Hepatocyte (in vitro differentiated cells): ENCODE data around the gene ABCB1. TPM values are rescaled to one million over a fixed set of nuclear protein-coding genes. Genes with fewer than 3 reads are reported as not detected.
"Not testable (repeated sequence)": the region's sequence is repeated elsewhere in the genome, so short reads cannot be mapped to it uniquely, and the experiment has no call there.

Experiments
- DNase-seq: peaks from one replicate; pipeline ENCODE4 v3.0.0-alpha.2; 2016; ENCODE audit warnings: low spot score
- H2AFZ ChIP-seq: fragments of 200-600 bp; sonication (generic); 2 replicates; pipeline ENCODE4 v1.6.0; 2016; ENCODE audit warnings: antibody characterized with exemption, mild to moderate bottlenecking
- H3K27ac ChIP-seq: fragments of 200-600 bp; sonication (generic); 2 replicates; pipeline ENCODE4 v1.5.1; 2016; ENCODE audit warnings: mild to moderate bottlenecking
- H3K27me3 ChIP-seq: fragments of 200-600 bp; sonication (generic); 2 replicates; pipeline ENCODE4 v1.6.1; 2016
- H3K36me3 ChIP-seq: fragments of 200-600 bp; sonication (generic); replicated peaks from 2 replicates; pipeline ENCODE4 v1.5.1; 2016; ENCODE audit warnings: low read depth; ENCODE audit not compliant: insufficient read depth
- H3K4me1 ChIP-seq: fragments of 200-600 bp; sonication (generic); 2 replicates; pipeline ENCODE4 v1.5.1; 2016; ENCODE audit warnings: mild to moderate bottlenecking, moderate library complexity; ENCODE audit not compliant: insufficient read depth
- H3K4me2 ChIP-seq: fragments of 200-600 bp; sonication (generic); 2 replicates; pipeline ENCODE4 v1.6.0; 2016
- H3K4me3 ChIP-seq: fragments of 200-600 bp; sonication (generic); 2 replicates; pipeline ENCODE4 v1.5.1; 2016; ENCODE audit warnings: mild to moderate bottlenecking
- H3K79me2 ChIP-seq: fragments of 200-600 bp; sonication (generic); 2 replicates; pipeline ENCODE4 v1.6.0; 2017; ENCODE audit warnings: mild to moderate bottlenecking
- H3K9me2 ChIP-seq: fragments of 200-600 bp; sonication (generic); replicated peaks from 2 replicates; pipeline ENCODE4 v1.6.0; 2017; ENCODE audit warnings: mild to moderate bottlenecking; ENCODE audit not compliant: insufficient read depth
- H3K9me3 ChIP-seq: fragments of 200-600 bp; sonication (generic); 2 replicates; pipeline ENCODE4 v1.5.1; 2016; ENCODE audit warnings: low read depth, mild to moderate bottlenecking
- H4K20me1 ChIP-seq: fragments of 200-600 bp; sonication (generic); 2 replicates; pipeline ENCODE4 v1.6.0; 2016; ENCODE audit warnings: mild to moderate bottlenecking; ENCODE audit not compliant: insufficient read depth, poor library complexity, severe bottlenecking
- CTCF ChIP-seq: fragments of 200-600 bp; sonication (generic); IDR thresholded peaks from 2 replicates; pipeline ENCODE4 v1.5.1; 2016; ENCODE audit warnings: antibody characterized with exemption, mild to moderate bottlenecking; ENCODE audit not compliant: poor library complexity
- EZH2 ChIP-seq: fragments of 200-600 bp; sonication (generic); IDR thresholded peaks from 2 replicates; pipeline ENCODE4 v1.6.1; 2016; ENCODE audit warnings: antibody characterized with exemption, mild to moderate bottlenecking, borderline replicate concordance
- EZH2phosphoT487 ChIP-seq: fragments of 200-600 bp; sonication (generic); IDR thresholded peaks from one replicate; pipeline ENCODE4 v1.6.1; 2018; ENCODE audit warnings: antibody characterized with exemption, mild to moderate bottlenecking, low read depth, moderate library complexity; ENCODE audit not compliant: unreplicated experiment, severe bottlenecking
- WGBS: methylation state at CpG from one replicate; pipeline ENCODE4 v1.1.6; 2016; ENCODE audit warnings: low lambda C conversion rate; ENCODE audit errors: missing lambda C conversion rate; 5-methylcytosine and 5-hydroxymethylcytosine counted together
- polyA plus RNA-seq: library from polyadenylated mRNA; unstranded; fragments of >200 nt; fragmentation: Nextera tagmentation; extraction: Ambion mirVana; gene quantifications from 2 replicates; pipeline ENCODE4 v1.2.1, GENCODE V29; 2016
- total RNA-seq: library from RNA; depleted of rRNA; stranded (reverse); fragments of >200 nt; gene quantifications from 2 replicates; pipeline ENCODE4 v1.2.3, GENCODE V29; 2014

Gene ABCB1
- total and polyA plus RNA-seq, 2 experiments from 2014 or later = 7.9 to 20.0 TPM

- Histone ChIP-seq H3K36me3 (no peaks in the 10 kb centered on the region), H3K9me3 (no peaks in the 10 kb centered on the region), H3K4me3 (no peak overlapping the region), H2AFZ (no peak overlapping the region), H3K9me2 (no peaks in the 10 kb centered on the region), H3K4me1 (peaks cover 11% of the 10 kb centered on the region), H3K79me2 (no peaks in the 10 kb centered on the region), H3K27ac (no peak overlapping the region), H4K20me1 (no peaks in the 10 kb centered on the region), H3K4me2 (no peak overlapping the region), H3K27me3 (peaks cover 40% of the 10 kb centered on the region)
- DNase-seq = no peak
- TF ChIP-seq EZH2 (no peak), CTCF (no peak), EZH2phosphoT487 (no peak)
- 78% methylated on average over 2 of the region's 2 CpGs for WGBS
Measured at GRCh38 chr7:87473192-87473591, 127.5 kb downstream of the ABCB1 start.

- peaks cover 34% of the 10 kb centered on the region for H3K27me3 ChIP-seq
- H3K4me1 ChIP-seq = peaks cover 11% of the 10 kb centered on the region
- TF ChIP-seq EZH2phosphoT487 (no peak), EZH2 (no peak), CTCF (no peak)
- H3K4me2 ChIP-seq = no peak overlapping the region
- no peak overlapping the region for H3K4me3 ChIP-seq
- DNase-seq = no peak
- H4K20me1 ChIP-seq = no peaks in the 10 kb centered on the region
- H3K36me3 ChIP-seq = no peaks in the 10 kb centered on the region
- no peaks in the 10 kb centered on the region for H3K9me3 ChIP-seq
- 81% methylated on average over 2 of the region's 2 CpGs for WGBS
- H2AFZ ChIP-seq = no peak overlapping the region
- H3K27ac ChIP-seq = no peak overlapping the region
- H3K79me2 ChIP-seq = no peaks in the 10 kb centered on the region
- no peaks in the 10 kb centered on the region for H3K9me2 ChIP-seq
Measured at GRCh38 chr7:87471473-87471872, 129.2 kb downstream of the ABCB1 start.

- not testable (repeated sequence) for H2AFZ ChIP-seq, H4K20me1 ChIP-seq, H3K79me2 ChIP-seq, H3K4me2 ChIP-seq, H3K4me1 ChIP-seq, H3K9me3 ChIP-seq, DNase-seq, H3K9me2 ChIP-seq, H3K36me3 ChIP-seq, H3K27ac ChIP-seq, H3K4me3 ChIP-seq
- H3K27me3 ChIP-seq = peaks cover 17% of the 10 kb centered on the region
Measured at GRCh38 chr7:87469204-87469603, 131.5 kb downstream of the ABCB1 start.

GRCh38 chr7:87465534-87465880 lies 135.2 kb downstream of the ABCB1 start:
- H3K4me3 ChIP-seq, H3K4me1 ChIP-seq, H3K27ac ChIP-seq, H3K79me2 ChIP-seq, DNase-seq, H3K27me3 ChIP-seq, H4K20me1 ChIP-seq, H3K9me2 ChIP-seq, H3K36me3 ChIP-seq, H2AFZ ChIP-seq, H3K9me3 ChIP-seq: not testable (repeated sequence)
- H3K4me2 ChIP-seq = peak overlapping the region; percentile 73
- WGBS = 73% methylated on average over 7 of the region's 7 CpGs

GRCh38 chr7:87464830-87465533 lies 135.7 kb downstream of the ABCB1 start:
- H3K27ac ChIP-seq, H3K79me2 ChIP-seq, H3K9me3 ChIP-seq, H3K4me1 ChIP-seq, H3K36me3 ChIP-seq, H4K20me1 ChIP-seq, H3K4me3 ChIP-seq, H3K27me3 ChIP-seq, H3K9me2 ChIP-seq: not testable (repeated sequence)
- DNase-seq = peak; percentile 57
- WGBS = 43% methylated on average over 16 of the region's 16 CpGs
- H2AFZ ChIP-seq = peak overlapping the region; percentile 40
- peak overlapping the region; percentile 73 for H3K4me2 ChIP-seq
